ENCODE data around the gene PAQR4. TPM values are rescaled to one million over a fixed set of nuclear protein-coding genes. Genes with fewer than 3 reads are reported as not detected.

The PAQR4 gene
- total RNA-seq, 1 experiment from 2014 or later: 34.1 TPM

DNA sequence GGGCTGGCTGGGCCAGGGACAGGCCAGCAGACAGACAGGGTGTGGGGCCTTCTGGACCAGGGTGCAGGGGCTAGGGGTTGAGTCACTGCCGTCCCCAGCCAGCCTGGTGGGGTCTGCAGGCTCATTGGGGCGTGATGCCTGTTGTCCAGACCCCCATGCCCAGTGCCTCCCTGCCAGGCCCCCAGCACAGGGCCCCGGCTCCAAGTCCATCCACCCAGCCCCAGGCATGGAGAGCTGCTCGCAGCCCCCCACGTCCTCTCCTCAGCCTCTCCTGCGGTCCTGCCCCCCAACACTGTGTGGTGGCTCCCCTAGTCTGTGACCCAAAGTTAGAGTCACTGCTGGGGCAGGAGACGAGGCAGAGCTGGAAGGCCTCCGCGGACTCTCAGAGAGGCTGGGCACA is 18.1 kb downstream of the PAQR4 start:
- Histone ChIP-seq H3K4me1 (peaks cover 55% of the 10 kb centered on the region), H3K4me3 (no peak overlapping the region), H3K36me3 (no peaks in the 10 kb centered on the region), H3K9me3 (replicated peaks) (no peaks in the 10 kb centered on the region), H3K27ac (peak overlapping the region; percentile 66), H3K27me3 (no peaks in the 10 kb centered on the region)
- no peak for DNase-seq

DNA sequence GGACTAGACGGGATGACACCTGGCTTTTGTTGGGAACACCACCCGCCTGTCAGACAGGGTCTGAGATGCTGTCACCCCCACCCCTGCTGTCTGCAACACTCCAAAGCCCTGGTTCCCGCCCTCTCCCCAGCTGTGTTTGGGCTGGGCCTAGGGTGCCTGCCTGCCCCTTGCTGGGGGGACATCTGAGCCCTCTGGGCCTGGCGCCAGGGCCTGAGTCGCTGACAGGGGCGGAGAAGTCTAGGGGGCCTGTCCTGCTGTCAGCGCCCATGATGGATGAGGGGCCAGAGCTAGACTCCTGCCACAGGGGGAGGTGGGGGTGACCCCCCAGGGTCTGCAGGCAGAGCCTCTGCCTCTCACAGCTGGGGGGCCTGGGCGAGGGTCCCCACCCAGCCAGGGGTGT is 18.7 kb downstream of the PAQR4 start:
- Histone ChIP-seq H3K4me3 (peak overlapping the region; percentile 23), H3K27ac (peak overlapping the region; percentile 66), H3K36me3 (no peaks in the 10 kb centered on the region), H3K9me3 (replicated peaks) (no peaks in the 10 kb centered on the region), H3K27me3 (no peaks in the 10 kb centered on the region), H3K4me1 (peaks cover 55% of the 10 kb centered on the region)
- DNase-seq: peak; percentile 90 to 93

DNA sequence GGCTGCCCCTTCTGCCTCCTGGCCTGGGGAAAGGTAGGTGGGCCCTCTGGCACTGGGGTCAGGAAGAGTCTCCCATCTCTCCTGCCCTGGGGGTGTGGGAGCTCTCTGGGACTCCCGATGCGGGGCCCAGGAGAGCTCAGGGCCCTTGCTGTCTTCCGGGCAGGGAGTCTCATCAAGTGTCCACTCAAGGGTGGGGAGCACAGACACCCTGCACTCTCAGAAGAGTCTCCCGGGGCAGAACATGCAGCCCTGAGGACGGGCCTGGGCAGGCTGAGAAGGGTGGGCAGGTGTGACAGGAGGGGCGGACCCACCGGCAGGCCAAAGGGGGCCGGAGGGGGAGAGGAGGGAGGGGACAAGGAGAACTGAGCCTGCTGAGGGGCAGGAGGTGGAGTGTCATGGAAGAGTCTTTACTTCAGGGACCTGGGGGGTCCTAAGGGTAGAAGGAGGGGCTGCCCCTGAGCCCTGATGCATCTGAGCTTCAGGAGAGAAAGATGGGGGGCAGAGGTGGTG is 19.5 kb downstream of the PAQR4 start:
- Histone ChIP-seq H3K36me3 (no peaks in the 10 kb centered on the region), H3K4me3 (peak overlapping the region; percentile 23), H3K27me3 (no peaks in the 10 kb centered on the region), H3K4me1 (peaks cover 52% of the 10 kb centered on the region), H3K9me3 (replicated peaks) (no peaks in the 10 kb centered on the region), H3K27ac (peak overlapping the region; percentile 66)
- peak; percentile 53 to 56 for DNase-seq

DNA sequence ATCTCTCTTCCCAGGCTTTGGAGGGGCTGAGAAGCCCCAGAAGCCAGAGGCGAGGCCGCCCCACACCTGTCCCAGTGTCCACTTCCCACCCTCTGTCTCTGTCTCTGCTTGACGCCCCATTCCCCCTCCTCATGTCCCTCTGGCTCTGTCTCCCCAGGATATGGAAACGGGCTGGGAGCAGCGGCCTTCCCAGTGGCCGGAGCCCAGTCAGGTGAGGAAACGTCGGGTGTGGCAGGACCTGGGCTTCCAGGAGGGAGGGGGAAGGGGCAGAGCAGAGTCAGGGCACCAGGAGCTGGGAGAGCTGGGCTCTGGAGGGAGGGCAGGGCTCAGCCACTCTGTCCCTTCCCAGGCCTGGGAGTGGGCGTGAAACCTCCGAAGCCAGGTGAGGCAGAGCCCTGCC is 21.7 kb downstream of the PAQR4 start:
- Histone ChIP-seq H3K9me3 (replicated peaks) (no peaks in the 10 kb centered on the region), H3K4me3 (no peak overlapping the region), H3K27ac (no peak overlapping the region), H3K36me3 (no peaks in the 10 kb centered on the region), H3K27me3 (peaks cover 6% of the 10 kb centered on the region; the same call in 1 of the 2 replicates), H3K4me1 (peaks cover 32% of the 10 kb centered on the region)
- DNase-seq: no peak

DNA sequence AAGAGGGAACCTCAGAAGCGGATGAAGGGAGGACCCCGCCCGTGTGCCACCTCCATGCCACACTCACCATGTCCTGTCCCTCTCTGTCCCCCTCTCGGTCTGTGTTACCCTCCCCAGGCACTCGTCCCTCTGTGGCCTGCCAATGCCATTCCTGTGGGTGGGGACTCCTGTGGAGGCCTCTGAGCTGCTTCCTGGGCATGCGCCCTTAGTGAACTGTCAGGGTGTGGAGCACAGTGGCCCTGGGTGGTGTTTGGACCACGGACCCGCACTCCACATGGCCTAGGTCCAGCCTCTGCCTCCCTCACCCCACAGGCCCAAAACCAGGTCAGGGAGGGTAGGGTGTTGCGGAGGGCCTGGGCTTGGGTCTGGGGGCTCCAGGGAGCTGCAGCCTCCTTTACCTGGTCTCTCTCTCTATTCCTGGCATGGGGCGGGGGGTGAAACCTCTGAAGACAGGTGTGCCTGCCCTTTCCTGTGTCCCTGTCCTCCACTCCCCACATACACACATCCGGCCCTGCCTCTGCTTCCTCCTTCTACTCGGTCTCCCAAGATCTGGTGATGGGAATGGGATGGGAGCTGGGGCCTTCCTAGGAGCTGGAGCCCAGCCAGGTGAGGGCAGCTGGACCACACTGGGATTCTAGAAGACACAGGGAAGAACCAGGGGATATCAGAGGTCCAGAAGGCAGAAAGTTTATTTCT is 22.6 kb downstream of the PAQR4 start:
- Histone ChIP-seq H3K36me3 (no peaks in the 10 kb centered on the region), H3K9me3 (replicated peaks) (no peaks in the 10 kb centered on the region), H3K4me1 (peaks cover 24% of the 10 kb centered on the region), H3K27me3 (peaks cover 11% of the 10 kb centered on the region), H3K27ac (no peak overlapping the region), H3K4me3 (no peak overlapping the region)
- DNase-seq: no peak

DNA sequence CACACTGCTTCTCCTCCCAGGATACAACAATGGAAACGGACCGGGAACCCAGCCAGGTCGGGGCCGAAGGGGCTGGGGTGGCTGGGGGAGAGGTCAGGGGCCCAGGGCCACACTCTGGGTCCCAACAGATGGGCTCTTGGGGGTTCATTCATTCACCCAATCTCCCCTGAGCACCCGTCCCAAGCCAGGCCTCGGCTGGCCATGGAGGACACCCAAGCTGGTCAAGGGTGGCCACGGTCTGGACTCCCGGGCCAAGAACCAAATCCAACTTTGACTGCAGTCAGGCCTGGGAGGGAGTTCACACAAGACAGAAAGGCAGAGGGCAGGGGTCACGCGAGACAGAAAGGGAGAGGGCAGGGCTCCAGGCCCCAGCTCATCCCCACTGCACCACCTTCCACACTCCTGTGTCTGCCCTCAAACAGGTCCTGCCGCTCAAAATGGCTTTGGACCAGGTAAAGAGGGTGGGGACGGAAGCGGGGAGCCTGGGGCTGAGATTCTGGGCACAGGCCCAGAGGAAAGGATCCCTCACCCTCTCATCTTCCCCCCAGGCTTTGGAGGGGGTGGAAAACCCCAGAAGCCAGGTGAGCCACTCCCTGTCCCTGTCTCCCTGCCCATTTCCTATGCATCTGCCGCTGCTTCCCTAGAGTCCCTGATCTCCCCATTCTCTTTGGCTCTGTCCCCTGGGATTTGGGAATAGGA is 23.4 kb downstream of the PAQR4 start:
- H3K4me3 ChIP-seq: no peak overlapping the region
- no peaks in the 10 kb centered on the region for H3K9me3 ChIP-seq (replicated peaks)
- peaks cover 16% of the 10 kb centered on the region for H3K4me1 ChIP-seq
- no peak overlapping the region for H3K27ac ChIP-seq
- DNase-seq: no peak
- no peaks in the 10 kb centered on the region for H3K36me3 ChIP-seq
- H3K27me3 ChIP-seq: peaks cover 14% of the 10 kb centered on the region

DNA sequence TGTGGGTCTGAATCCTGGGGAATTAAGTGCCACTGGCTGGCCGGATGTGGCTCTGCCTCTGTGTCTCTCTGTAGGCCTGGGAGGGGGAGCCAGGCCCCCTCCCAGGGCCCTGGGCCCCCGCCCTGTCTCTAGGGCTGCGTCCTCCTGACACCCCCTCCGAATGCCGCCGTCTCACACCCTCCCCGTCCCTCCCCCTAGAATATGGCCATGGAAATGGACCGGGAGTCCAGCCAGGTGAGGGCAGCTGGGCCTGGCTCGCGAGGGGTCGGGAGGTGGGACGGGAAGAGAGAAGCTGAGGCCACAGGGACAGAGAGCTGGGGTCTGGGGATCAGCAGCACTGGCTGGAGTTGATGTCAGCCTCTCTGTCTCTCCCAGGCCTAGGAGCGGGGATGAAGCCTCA is 27.1 kb downstream of the PAQR4 start:
- H3K9me3 ChIP-seq (replicated peaks): no peaks in the 10 kb centered on the region
- no peak for DNase-seq
- H3K4me1 ChIP-seq: no peaks in the 10 kb centered on the region
- H3K4me3 ChIP-seq: no peak overlapping the region
- peaks cover 25% of the 10 kb centered on the region for H3K27me3 ChIP-seq
- H3K36me3 ChIP-seq: no peaks in the 10 kb centered on the region
- H3K27ac ChIP-seq: no peak overlapping the region

DNA sequence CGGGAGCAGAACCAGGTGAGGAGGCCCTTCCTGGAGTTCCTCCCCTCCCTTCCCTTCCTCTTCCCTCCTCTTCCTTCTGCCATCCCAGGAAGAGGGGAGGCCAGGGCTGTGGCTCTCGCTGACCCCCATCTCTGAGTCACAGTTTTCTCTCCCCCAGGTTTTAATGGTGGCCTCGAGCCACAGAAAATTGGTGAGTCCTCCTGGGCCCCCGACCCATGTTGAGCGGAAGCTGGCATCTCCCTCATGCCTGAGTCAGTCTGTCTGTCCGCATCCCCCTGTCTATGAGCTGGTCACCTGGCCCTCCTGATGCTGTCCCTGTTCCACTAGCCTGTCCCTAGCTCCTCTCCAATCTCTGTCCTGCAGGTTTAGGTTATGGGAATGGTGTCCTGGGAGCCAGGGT is 30.8 kb downstream of the PAQR4 start:
- H3K9me3 ChIP-seq (replicated peaks): no peaks in the 10 kb centered on the region
- H3K36me3 ChIP-seq: no peaks in the 10 kb centered on the region
- DNase-seq: no peak
- 0 out of 2 replicates have a peak, but pooled peaks cover 2% of the 10 kb centered on the region for H3K4me1 ChIP-seq
- H3K27me3 ChIP-seq: peaks cover 21% of the 10 kb centered on the region
- H3K4me3 ChIP-seq: no peak overlapping the region
- no peak overlapping the region for H3K27ac ChIP-seq

DNA sequence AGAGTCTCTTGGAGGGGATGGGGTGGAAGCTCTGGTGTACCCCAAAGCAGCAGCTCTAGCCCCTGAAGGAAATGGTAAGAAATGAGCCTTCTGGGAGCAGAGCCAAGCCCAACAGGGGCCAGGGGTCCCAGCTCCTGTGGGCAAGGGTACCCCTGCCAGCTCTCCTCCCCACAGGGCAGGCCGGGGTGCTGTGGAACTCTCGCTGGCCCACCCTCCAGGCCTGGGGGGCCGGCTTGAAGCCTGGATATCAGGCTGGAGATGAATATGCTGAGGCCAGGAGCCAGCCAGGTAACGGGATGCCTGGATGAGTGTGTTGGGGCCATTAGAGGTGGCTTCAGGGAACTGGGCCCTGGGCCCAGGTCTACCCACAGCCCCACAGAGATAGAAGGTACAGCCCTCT is 31.4 kb downstream of the PAQR4 start:
- no peak overlapping the region for H3K27ac ChIP-seq
- peaks cover 25% of the 10 kb centered on the region for H3K27me3 ChIP-seq
- no peaks in the 10 kb centered on the region for H3K9me3 ChIP-seq (replicated peaks)
- H3K36me3 ChIP-seq: no peaks in the 10 kb centered on the region
- H3K4me3 ChIP-seq: no peak overlapping the region
- no peak for DNase-seq
- H3K4me1 ChIP-seq: 0 out of 2 replicates have a peak, but pooled peaks cover 3% of the 10 kb centered on the region

DNA sequence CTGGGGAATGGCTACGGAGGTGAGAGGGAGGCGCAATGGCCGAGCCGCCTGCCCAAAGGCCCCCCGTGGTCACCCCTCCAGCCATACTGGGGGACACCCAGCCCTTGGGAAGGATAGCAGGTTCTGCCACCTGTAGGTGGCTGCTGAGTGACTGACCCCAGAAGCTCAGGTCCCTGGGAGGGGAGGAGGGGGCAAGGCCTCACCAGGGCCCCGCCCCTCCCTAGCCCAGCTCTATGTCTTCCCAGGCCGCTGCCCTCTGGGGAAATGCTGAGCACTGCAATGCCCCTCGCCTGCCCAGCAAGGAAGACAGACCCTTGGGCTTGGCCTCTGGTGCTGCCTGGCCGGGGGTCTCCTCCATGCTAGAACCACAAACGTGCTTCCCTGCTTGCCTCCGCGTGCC is 32.2 kb downstream of the PAQR4 start:
- Histone ChIP-seq H3K27ac (no peak overlapping the region), H3K4me1 (0 out of 2 replicates have a peak, but pooled peaks cover 3% of the 10 kb centered on the region), H3K36me3 (no peaks in the 10 kb centered on the region), H3K27me3 (peaks cover 31% of the 10 kb centered on the region), H3K4me3 (no peak overlapping the region), H3K9me3 (replicated peaks) (no peaks in the 10 kb centered on the region)
- DNase-seq: no peak

DNA sequence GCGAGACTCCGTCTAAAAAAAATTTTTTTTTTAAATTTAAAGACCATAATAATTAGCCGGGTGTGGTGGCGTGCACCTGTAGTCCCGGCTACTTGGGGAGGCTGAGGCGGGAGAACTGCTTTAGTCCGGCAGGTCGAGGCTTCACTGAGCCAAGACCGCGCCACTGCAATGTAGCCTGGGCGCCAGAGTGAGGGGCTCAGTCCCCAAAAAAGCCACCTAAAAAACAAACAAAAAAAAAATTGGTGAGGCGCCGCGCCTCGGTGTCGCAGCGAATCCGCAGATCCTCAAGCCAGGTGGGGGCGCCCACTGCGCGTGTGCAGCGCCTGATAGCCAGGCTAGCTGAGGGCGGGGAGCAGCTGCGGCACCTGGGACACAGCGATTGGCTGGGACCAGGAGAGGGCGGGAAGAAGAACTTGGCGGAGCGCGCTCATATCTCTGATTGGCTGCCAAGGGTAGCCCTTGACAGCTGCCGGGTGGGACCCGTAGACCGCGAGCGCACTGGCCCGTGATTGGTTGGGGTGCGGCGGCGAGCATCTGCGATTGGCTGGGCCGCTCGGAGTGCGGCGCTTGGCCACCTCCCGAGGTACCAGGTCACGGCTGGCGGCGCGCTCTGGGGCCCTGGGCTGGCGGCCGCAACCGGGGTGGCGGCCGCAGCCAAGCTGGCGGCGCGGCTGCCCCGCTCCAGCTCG is 34.6 kb downstream of the PAQR4 start:
- Histone ChIP-seq H3K4me3 (no peak overlapping the region), H3K36me3 (no peaks in the 10 kb centered on the region), H3K27me3 (peaks cover 37% of the 10 kb centered on the region), H3K4me1 (peaks cover 14% of the 10 kb centered on the region), H3K9me3 (replicated peaks) (no peaks in the 10 kb centered on the region), H3K27ac (no peak overlapping the region)
- DNase-seq: peak; percentile 98

DNA sequence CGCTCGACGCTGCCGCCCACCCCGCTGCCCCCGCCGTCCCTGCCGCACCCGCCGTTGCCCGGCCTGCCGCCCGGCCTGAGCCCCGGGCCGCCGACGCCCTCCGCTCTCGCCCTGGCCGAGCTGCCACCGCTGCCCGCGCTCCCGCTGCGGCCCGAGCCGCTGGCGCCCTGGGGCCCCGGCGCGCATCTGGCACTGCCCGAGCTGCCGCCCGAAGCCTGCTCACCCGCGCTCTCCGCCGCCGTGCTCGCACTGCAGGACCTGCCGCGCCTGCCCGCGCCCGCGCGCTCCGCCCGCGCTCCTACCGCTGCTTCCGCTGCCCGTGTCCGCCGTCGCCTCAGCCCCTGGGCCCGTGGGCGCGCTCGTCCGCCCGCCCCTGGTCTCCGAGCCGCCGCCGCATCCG is 35.2 kb downstream of the PAQR4 start:
- peaks cover 37% of the 10 kb centered on the region for H3K27me3 ChIP-seq
- no peak for DNase-seq
- H3K9me3 ChIP-seq (replicated peaks): no peaks in the 10 kb centered on the region
- no peak overlapping the region for H3K27ac ChIP-seq
- no peak overlapping the region for H3K4me3 ChIP-seq
- H3K4me1 ChIP-seq: peaks cover 16% of the 10 kb centered on the region
- no peaks in the 10 kb centered on the region for H3K36me3 ChIP-seq

DNA sequence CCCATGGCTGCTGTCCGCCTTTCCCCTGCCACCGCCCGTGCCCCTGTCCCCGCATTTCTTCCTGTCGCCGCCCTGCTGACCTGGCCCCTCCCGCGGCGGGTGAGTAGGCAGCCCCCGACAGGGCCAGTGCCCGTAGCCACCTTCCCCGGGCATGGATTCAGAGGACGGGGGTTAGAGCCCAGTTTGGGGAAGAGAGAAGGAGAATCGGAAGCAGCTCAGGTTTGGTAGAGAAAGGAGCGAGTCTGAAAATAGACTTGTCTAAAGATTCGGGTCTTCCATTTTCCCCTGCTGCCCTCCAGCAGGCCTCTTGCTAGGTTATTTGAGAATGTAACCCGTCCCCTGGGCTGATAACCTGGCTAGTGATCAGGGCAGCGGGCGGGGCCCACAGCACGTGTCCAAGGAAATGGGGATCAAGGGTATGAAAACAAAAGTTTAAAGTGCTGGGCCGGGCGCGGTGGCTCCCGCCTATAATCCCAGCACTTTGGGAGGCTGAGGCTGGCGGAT is 35.7 kb downstream of the PAQR4 start:
- Histone ChIP-seq H3K36me3 (no peaks in the 10 kb centered on the region), H3K27ac (no peak overlapping the region), H3K4me3 (no peak overlapping the region), H3K4me1 (peaks cover 21% of the 10 kb centered on the region), H3K27me3 (peaks cover 37% of the 10 kb centered on the region), H3K9me3 (replicated peaks) (no peaks in the 10 kb centered on the region)
- DNase-seq: no peak

DNA sequence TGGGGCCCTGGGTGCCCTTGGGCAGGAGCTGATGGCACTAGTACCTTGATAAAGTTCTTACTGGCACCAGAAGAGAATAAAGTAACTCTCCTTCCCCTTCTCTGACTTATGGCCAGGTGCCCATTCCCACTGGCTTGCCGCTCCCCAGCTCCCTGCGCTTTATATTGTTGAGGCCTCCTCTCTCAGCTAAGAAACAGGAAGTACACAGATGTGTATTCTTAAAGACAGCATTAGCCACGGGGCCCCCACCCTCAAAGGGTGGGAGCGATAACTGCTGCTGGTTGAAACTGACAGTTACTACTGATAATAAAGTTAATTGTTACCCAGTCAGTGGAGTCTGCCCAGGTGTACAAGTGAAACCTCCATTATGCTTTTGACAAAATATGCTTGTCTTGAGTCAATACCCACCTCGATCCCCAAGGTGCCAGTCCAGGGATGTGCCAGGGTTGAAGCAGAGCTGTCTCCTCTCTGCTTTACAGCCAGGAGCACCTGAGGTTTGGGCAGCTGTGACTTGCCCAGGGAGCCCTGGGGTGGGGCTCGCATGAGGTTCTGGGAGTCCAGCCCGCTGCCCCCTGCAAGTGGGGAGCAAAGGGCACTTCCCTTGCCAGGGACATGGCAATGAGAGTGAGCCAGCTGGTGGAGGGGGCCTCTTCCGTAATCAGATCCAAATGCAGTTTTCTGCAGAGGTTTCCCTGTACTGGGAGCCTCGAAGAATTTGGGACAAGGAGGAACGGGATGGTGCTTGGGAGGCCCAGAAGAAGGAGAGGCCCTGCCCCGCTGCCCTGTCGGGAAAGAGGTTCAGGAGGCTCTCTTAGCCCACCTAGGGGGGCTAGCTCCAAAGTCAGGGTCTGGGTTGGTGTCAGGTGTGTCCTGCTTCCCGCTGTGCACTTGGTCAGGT is 38.2 kb downstream of the PAQR4 start:
- no peaks in the 10 kb centered on the region for H3K9me3 ChIP-seq (replicated peaks)
- H3K4me1 ChIP-seq: peaks cover 29% of the 10 kb centered on the region
- no peak for DNase-seq
- no peak overlapping the region for H3K27ac ChIP-seq
- no peak overlapping the region for H3K4me3 ChIP-seq
- peaks cover 38% of the 10 kb centered on the region for H3K27me3 ChIP-seq
- H3K36me3 ChIP-seq: no peaks in the 10 kb centered on the region

Data from SJCRH30 (cell line).